DOHH2 (cell line): Measurements from ENCODE around the gene AKAP13.

ENCODE experiments used
- H3F3A ChIP-seq: fragments of 200-600 bp; sonication (generic), shearing (Covaris generic); 2 replicates; pipeline ENCODE4 v1.6.0; 2016; ENCODE audit warnings: antibody characterized with exemption, mild to moderate bottlenecking; ENCODE audit not compliant: control insufficient read depth, insufficient read depth
- H3K27ac ChIP-seq: fragments of 200-600 bp; sonication (generic); 2 replicates; pipeline ENCODE4 v1.5.1; 2014; ENCODE audit warnings: low read depth, mild to moderate bottlenecking, low read length, moderate library complexity
- H3K27me3 ChIP-seq: fragments of 200-600 bp; sonication (generic); 2 replicates; pipeline ENCODE4 v1.6.1; 2014; ENCODE audit warnings: mild to moderate bottlenecking, low read length, mixed read lengths; ENCODE audit not compliant: control insufficient read depth
- H3K36me3 ChIP-seq: fragments of 200-600 bp; sonication (generic); 2 replicates; pipeline ENCODE4 v1.6.1; 2014; ENCODE audit warnings: mild to moderate bottlenecking, low read length, moderate library complexity, mixed read lengths; ENCODE audit not compliant: control insufficient read depth
- H3K4me1 ChIP-seq: fragments of 200-600 bp; sonication (generic); 2 replicates; pipeline ENCODE4 v1.6.1; 2014; ENCODE audit warnings: mild to moderate bottlenecking, low read length, mixed read lengths; ENCODE audit not compliant: control insufficient read depth
- H3K4me2 ChIP-seq: fragments of 200-600 bp; sonication (generic); 2 replicates; pipeline ENCODE4 v1.6.0; 2014; ENCODE audit warnings: mild to moderate bottlenecking, low read length, moderate library complexity
- H3K4me3 ChIP-seq: fragments of 200-600 bp; sonication (generic); 2 replicates; pipeline ENCODE4 v1.5.1; 2014; ENCODE audit warnings: mild to moderate bottlenecking, low read length, mixed read lengths
- H3K79me2 ChIP-seq: fragments of 200-600 bp; sonication (generic); 2 replicates; pipeline ENCODE4 v1.6.1; 2014; ENCODE audit warnings: mild to moderate bottlenecking, low read length, mixed read lengths; ENCODE audit not compliant: control insufficient read depth
- H3K9me2 ChIP-seq: fragments of 200-600 bp; sonication (generic); replicated peaks from 2 replicates; pipeline ENCODE4 v1.6.1; 2014; ENCODE audit warnings: mild to moderate bottlenecking, low read length, mixed read lengths; ENCODE audit not compliant: control insufficient read depth
- H3K9me3 ChIP-seq: fragments of 200-600 bp; sonication (generic); 2 replicates; pipeline ENCODE4 v1.6.1; 2014; ENCODE audit warnings: antibody characterized with exemption, low read length, mixed read lengths; ENCODE audit not compliant: control insufficient read depth, insufficient read depth
- H4K20me1 ChIP-seq: fragments of 200-600 bp; sonication (generic); 2 replicates; pipeline ENCODE4 v1.6.0; 2014; ENCODE audit warnings: low read depth, mild to moderate bottlenecking, antibody characterized with exemption, low read length, moderate library complexity; ENCODE audit not compliant: control insufficient read depth, insufficient read depth
- EZH2phosphoT487 ChIP-seq: fragments of 200-600 bp; sonication (generic); IDR thresholded peaks from 2 replicates; pipeline ENCODE4 v1.6.1; 2017; ENCODE audit warnings: borderline replicate concordance, mild to moderate bottlenecking, antibody characterized with exemption, low read length, moderate library complexity, mixed read lengths
- TF ChIP-seq, protein P1 (sequence below): fragments of 200-600 bp; sonication (generic); IDR thresholded peaks from one replicate; pipeline ENCODE4 v1.5.1; 2014; ENCODE audit warnings: antibody characterized with exemption, mild to moderate bottlenecking, low read depth, low read length; ENCODE audit not compliant: poor library complexity, severe bottlenecking

The AKAP13 gene

DNA sequence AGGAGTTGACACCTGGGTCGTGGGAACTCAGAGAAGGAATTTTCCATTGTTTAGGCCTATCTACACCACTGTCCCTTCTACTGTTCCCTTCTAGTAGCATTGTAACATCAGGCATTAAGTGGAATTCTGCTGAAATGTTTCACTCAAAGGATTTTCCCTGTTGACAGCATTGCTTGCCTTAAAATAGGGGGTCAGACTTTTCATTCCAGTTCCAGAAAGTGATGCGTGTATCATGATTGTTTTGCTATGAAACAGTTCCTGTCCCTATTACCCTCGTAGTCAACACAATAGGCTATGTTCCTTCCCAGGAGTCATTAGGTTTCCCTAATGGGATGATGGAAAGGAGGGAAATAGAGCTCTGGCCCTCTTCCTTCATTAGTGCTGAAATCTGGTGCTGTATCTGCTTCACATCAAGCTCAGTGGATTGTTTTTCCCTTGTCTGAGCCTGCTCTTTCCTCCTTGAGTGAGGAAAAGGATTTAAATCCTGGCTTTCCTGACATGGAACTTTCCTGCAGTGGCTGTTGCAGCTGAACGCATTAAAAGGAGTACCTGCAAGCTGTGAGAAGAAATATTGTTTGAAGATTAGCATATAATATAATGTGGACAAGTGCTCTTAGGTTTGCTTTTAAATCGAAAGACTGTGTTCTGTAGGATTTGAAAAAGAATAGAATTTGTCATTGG, 218.5 kb downstream of the AKAP13 start:
- Histone ChIP-seq H3F3A (no peaks in the 10 kb centered on the region), H4K20me1 (no peaks in the 10 kb centered on the region), H3K9me2 (no peaks in the 10 kb centered on the region), H3K4me3 (no peak overlapping the region), H3K27ac (no peak overlapping the region), H3K4me1 (no peaks in the 10 kb centered on the region), H3K4me2 (no peak overlapping the region), H3K36me3 (peaks cover 23% of the 10 kb centered on the region), H3K9me3 (no peaks in the 10 kb centered on the region), H3K79me2 (0 out of 2 replicates have a peak, but pooled peaks cover 2% of the 10 kb centered on the region), H3K27me3 (no peaks in the 10 kb centered on the region)
- TF ChIP-seq, protein P1, sequence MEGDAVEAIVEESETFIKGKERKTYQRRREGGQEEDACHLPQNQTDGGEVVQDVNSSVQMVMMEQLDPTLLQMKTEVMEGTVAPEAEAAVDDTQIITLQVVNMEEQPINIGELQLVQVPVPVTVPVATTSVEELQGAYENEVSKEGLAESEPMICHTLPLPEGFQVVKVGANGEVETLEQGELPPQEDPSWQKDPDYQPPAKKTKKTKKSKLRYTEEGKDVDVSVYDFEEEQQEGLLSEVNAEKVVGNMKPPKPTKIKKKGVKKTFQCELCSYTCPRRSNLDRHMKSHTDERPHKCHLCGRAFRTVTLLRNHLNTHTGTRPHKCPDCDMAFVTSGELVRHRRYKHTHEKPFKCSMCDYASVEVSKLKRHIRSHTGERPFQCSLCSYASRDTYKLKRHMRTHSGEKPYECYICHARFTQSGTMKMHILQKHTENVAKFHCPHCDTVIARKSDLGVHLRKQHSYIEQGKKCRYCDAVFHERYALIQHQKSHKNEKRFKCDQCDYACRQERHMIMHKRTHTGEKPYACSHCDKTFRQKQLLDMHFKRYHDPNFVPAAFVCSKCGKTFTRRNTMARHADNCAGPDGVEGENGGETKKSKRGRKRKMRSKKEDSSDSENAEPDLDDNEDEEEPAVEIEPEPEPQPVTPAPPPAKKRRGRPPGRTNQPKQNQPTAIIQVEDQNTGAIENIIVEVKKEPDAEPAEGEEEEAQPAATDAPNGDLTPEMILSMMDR = no peak
- TF ChIP-seq EZH2phosphoT487 = no peak

DNA sequence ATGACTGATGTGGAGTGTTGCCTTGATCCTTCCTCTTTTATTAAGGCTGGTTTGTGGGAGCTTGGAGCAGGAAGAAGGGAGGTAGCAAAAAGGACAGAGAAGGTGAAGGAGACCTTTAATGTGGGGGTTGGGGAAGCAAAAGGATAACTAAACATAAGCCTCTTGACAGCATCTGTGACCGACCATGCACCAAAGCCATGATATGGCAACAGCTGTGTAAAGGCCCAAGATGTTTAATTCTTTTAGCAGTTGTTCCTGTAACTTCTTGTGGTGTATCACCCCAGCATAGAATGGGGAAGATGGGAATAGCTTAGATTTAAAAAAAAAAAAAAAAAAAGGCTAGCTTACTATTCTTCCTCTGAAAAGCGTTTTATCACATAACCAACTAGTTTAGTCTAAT, 219.6 kb downstream of the AKAP13 start:
- Histone ChIP-seq H4K20me1 (no peaks in the 10 kb centered on the region), H3K9me2 (no peaks in the 10 kb centered on the region), H3K36me3 (peaks cover 24% of the 10 kb centered on the region), H3K4me2 (no peak overlapping the region), H3K27ac (no peak overlapping the region), H3K79me2 (0 out of 2 replicates have a peak, but pooled peaks cover 2% of the 10 kb centered on the region), H3F3A (no peaks in the 10 kb centered on the region), H3K27me3 (no peaks in the 10 kb centered on the region), H3K4me3 (no peak overlapping the region), H3K4me1 (no peaks in the 10 kb centered on the region), H3K9me3 (no peaks in the 10 kb centered on the region)
- no peak for TF ChIP-seq EZH2phosphoT487
- TF ChIP-seq, protein P1 = no peak

DNA sequence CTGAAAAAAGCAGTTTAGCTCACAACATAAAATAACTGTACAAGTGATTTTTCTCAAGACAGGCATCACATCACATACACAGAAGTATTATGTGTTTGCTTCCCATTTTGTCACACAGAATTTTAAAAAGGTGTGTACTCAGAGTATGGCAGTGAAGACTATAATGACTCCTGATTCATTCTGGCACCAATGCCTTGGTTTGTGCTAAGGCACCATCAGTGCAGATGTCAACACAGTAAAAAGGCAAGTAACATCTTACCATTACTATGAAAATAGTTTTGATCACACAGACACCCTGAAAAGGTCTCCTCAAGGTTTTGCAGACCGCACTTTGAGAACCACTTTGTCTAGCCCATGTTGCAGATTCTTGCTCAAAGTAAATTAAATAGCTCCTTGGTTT, 222.8 kb downstream of the AKAP13 start:
- no peaks in the 10 kb centered on the region for H3F3A ChIP-seq
- H3K4me3 ChIP-seq = no peak overlapping the region
- H3K9me2 ChIP-seq = no peaks in the 10 kb centered on the region
- peaks cover 18% of the 10 kb centered on the region for H3K36me3 ChIP-seq
- H3K79me2 ChIP-seq = 0 out of 2 replicates have a peak, but pooled peaks cover 2% of the 10 kb centered on the region
- H3K4me2 ChIP-seq = no peak overlapping the region
- no peaks in the 10 kb centered on the region for H3K27me3 ChIP-seq
- no peaks in the 10 kb centered on the region for H3K9me3 ChIP-seq
- no peak for TF ChIP-seq EZH2phosphoT487
- TF ChIP-seq, protein P1 = no peak
- no peaks in the 10 kb centered on the region for H3K4me1 ChIP-seq
- no peak overlapping the region for H3K27ac ChIP-seq
- no peaks in the 10 kb centered on the region for H4K20me1 ChIP-seq
